Fibroblast of lung (primary cell): ENCODE results near the gene INVS.

Experiments used
- CTCF ChIP-seq, 2 donors: IDR thresholded peaks in 1 of 2; conservative IDR thresholded peaks in 1 of 2; 1 replicate in 1 of 2; 2 replicates in 1 of 2; pipeline ENCODE4 v1.5.1; 2011 to 2012; ENCODE audit warnings: low read length in 2 of 2, control low read depth in 1 of 2, inconsistent platforms in 1 of 2, low read depth in 1 of 2, mild to moderate bottlenecking in 1 of 2
- EZH2 ChIP-seq: IDR thresholded peaks from 2 replicates; pipeline ENCODE4 v1.5.1; 2012; ENCODE audit warnings: low read length, control low read depth, mild to moderate bottlenecking; ENCODE audit errors: missing control alignments

- TF ChIP-seq CTCF (conservative IDR thresholded peaks at IDR 0.05 in 1 of 2, IDR thresholded peaks at IDR 0.05 in 1 of 2; ENCODE audit: low read depth in 1 of 2, low read length in 2 of 2) (no peak), EZH2 (no peak)
Observed at GRCh38 chr9:100220936-100221335, 121.9 kb downstream of the INVS start.
